Measurements from ENCODE around the gene OR5H2. TPM values are rescaled to one million over a fixed set of nuclear protein-coding genes. Genes with fewer than 3 reads are reported as not detected.

Gene OR5H2
- total RNA-seq, result not detected in 2 replicates

DNA sequence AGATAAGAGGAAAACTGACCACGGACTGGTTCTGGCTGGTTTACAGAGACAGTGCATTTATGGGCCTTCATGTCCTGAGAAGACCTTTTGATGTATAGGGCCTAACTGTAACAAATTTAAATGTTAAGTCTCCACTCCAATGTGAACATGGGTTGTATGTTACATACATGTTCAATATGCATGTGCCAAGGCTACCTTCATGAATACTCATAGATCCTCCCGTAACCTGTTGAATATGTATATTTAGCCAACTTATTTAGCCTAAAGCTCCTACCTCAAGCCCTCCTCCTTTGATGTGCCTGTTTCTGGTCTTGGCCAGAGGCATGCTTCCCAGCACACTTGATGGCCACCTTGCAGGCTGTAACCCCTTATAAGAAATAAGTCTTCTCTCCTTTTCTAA is at the start of gene OR5H2:
Gene OR5H2 (plus strand): TSS at position 301 of the 400 bp plus-strand sequence. CDS start 398 bp downstream, outside the sequence.

DNA sequence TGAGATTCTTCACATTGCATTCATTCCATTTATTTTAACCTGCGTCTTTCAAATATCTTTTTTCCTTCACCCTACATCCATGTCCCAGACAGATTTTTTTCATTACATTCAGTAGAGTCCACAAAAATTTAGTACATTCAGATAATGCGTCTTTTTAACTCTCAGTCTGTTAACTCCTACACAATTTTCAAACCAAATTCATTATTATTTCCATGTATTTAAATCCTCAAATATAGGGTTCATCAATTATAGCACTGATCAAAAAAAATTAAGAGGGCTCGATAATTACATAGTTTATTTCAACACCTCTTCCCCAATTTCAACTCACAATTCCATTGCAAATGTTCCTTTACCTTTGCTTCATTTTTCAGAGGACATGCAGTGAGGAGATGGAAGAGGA is 18.4 kb upstream of the OR5H2 start, which contains the start of gene OR5H6:
Gene OR5H6 (plus strand): TSS at position 301 of the 400 bp plus-strand sequence. CDS start 89 bp downstream, at position 390.

Other genes starting within 250 kb of the OR5H2 start
- not detected in 2 replicates for gene GABRR3, start 247.2 kb upstream of the OR5H2 start, total RNA-seq
- gene OR5AC2, start 195.3 kb upstream of the OR5H2 start, total RNA-seq, result not detected in 2 replicates
- gene OR5H1, start 151.8 kb upstream of the OR5H2 start, total RNA-seq, result not detected in 2 replicates
- not detected in 2 replicates for gene OR5H14, start 135.0 kb upstream of the OR5H2 start, total RNA-seq
- not detected in 2 replicates for gene OR5H15, start 115.8 kb upstream of the OR5H2 start, total RNA-seq
- not detected in 2 replicates for gene OR5H6, start 18.3 kb upstream of the OR5H2 start, total RNA-seq
- gene OR5K4, start 71.3 kb downstream of the OR5H2 start, total RNA-seq, result not detected in 2 replicates
- not detected in 2 replicates for gene OR5K3, start 108.2 kb downstream of the OR5H2 start, total RNA-seq
- gene OR5K1, start 180.7 kb downstream of the OR5H2 start, total RNA-seq, result not detected in 2 replicates
- not detected in 2 replicates for gene OR5K2, start 215.2 kb downstream of the OR5H2 start, total RNA-seq
- gene CLDND1, start 240.4 kb downstream of the OR5H2 start, total RNA-seq, result 83.8 and 97.7 TPM in 2 replicates
- gene GPR15, start 249.5 kb downstream of the OR5H2 start, total RNA-seq, result not detected in 2 replicates

Data from cardiac atrium fibroblast (primary cell).